ENCODE data around the gene GAK.

DNA sequence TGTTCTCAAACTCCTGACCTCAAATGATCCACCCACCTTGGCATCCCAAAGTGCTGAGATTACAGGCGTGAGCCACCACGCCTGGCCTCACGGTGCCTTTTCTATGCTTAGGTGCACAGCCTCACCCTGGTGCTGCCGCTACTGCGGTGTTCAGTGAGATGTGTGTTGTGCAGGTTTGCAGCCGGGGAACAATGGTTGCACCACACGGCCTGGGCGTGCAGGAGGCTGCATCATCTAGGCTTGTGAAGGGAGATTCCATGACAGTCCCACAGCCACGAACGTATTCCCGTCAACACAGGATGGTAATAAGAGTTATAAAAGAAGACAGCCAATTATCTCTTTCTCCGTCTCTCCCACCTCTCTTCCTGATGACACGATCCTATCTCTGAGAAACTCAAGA lies 128.2 kb downstream of the GAK start:
- TF ChIP-seq CTCF (IDR thresholded peaks at IDR 0.05 in 8 of 11, conservative IDR thresholded peaks at IDR 0.05 in 3 of 11) (no peak), POLR2A (IDR thresholded peaks at IDR 0.05) (no peak), POLR2AphosphoS5 (IDR thresholded peaks at IDR 0.05) (no peak)

Measured in spleen (tissue), 7 donors.